KMS-11 (cell line): Measurements from ENCODE around the gene PGAM5.

Experiments used
- H2AFZ ChIP-seq: fragments of 200-600 bp; sonication (generic); 2 replicates; pipeline ENCODE4 v1.6.1; 2016; ENCODE audit warnings: antibody characterized with exemption, mixed run types, low read depth
- H3K27ac ChIP-seq: fragments of 200-600 bp; sonication (generic); 2 replicates; pipeline ENCODE4 v1.6.1; 2016; ENCODE audit warnings: mild to moderate bottlenecking, mixed run types
- H3K27me3 ChIP-seq: fragments of 200-600 bp; sonication (generic); 2 replicates; pipeline ENCODE4 v1.6.1; 2017; ENCODE audit warnings: mild to moderate bottlenecking, low read depth, mixed run types, moderate library complexity; ENCODE audit not compliant: insufficient read depth
- H3K36me3 ChIP-seq: fragments of 200-600 bp; sonication (generic); 2 replicates; pipeline ENCODE4 v1.6.1; 2017; ENCODE audit warnings: mild to moderate bottlenecking, mixed run types; ENCODE audit not compliant: insufficient read depth
- H3K4me1 ChIP-seq: fragments of 200-600 bp; sonication (generic); 2 replicates; pipeline ENCODE4 v1.6.1; 2016; ENCODE audit warnings: mild to moderate bottlenecking, low read depth, mixed run types; ENCODE audit not compliant: poor library complexity, severe bottlenecking
- H3K4me2 ChIP-seq: fragments of 200-600 bp; sonication (generic); 2 replicates; pipeline ENCODE4 v1.7.0; 2016; ENCODE audit warnings: mild to moderate bottlenecking, mixed run types
- H3K4me3 ChIP-seq: fragments of 200-600 bp; sonication (generic); IDR thresholded peaks from 2 replicates; pipeline ENCODE4 v1.6.1; 2017; ENCODE audit warnings: low read depth, low read length, mixed read lengths; ENCODE audit not compliant: insufficient read depth
- H3K79me2 ChIP-seq: fragments of 200-600 bp; sonication (generic); 2 replicates; pipeline ENCODE4 v1.6.1; 2016; ENCODE audit warnings: low read depth, mixed run types; ENCODE audit not compliant: insufficient read depth
- H3K9ac ChIP-seq: fragments of 200-600 bp; sonication (generic); 2 replicates; pipeline ENCODE4 v1.6.1; 2016; ENCODE audit warnings: mild to moderate bottlenecking, mixed run types
- H4K20me1 ChIP-seq: fragments of 200-600 bp; sonication (generic); 2 replicates; pipeline ENCODE4 v1.6.1; 2016; ENCODE audit warnings: mild to moderate bottlenecking, mixed run types; ENCODE audit not compliant: insufficient read depth
- CTCF ChIP-seq: fragments of 200-600 bp; sonication (generic); conservative IDR thresholded peaks from 2 replicates; pipeline ENCODE4 v1.6.1; 2017; ENCODE audit warnings: low read depth, mild to moderate bottlenecking, antibody characterized with exemption, low read length, moderate library complexity, mixed read lengths

Gene PGAM5

GRCh38 chr12:132703641-132704040 lies 7.0 kb upstream of the PGAM5 start:
- H3K4me2 ChIP-seq = no peak overlapping the region
- H3K9ac ChIP-seq = no peak overlapping the region
- no peaks in the 10 kb centered on the region for H3K79me2 ChIP-seq
- TF ChIP-seq CTCF = no peak
- H3K4me3 ChIP-seq = no peak overlapping the region
- no peaks in the 10 kb centered on the region for H3K4me1 ChIP-seq
- no peaks in the 10 kb centered on the region for H3K27me3 ChIP-seq
- no peak overlapping the region for H3K27ac ChIP-seq
- H4K20me1 ChIP-seq = no peaks in the 10 kb centered on the region
- H2AFZ ChIP-seq = no peak overlapping the region
- no peaks in the 10 kb centered on the region for H3K36me3 ChIP-seq

- H4K20me1 ChIP-seq = no peaks in the 10 kb centered on the region
- no peak for TF ChIP-seq CTCF
- H3K4me1 ChIP-seq = no peaks in the 10 kb centered on the region
- H3K79me2 ChIP-seq = peaks cover 11% of the 10 kb centered on the region
- H3K27me3 ChIP-seq = no peaks in the 10 kb centered on the region
- no peak overlapping the region for H3K4me2 ChIP-seq
- H3K4me3 ChIP-seq = no peak overlapping the region
- no peaks in the 10 kb centered on the region for H3K36me3 ChIP-seq
- no peak overlapping the region for H2AFZ ChIP-seq
- no peak overlapping the region for H3K9ac ChIP-seq
- no peak overlapping the region for H3K27ac ChIP-seq
Measured at GRCh38 chr12:132707241-132707640, 3.4 kb upstream of the PGAM5 start.

- H3K9ac ChIP-seq = no peak overlapping the region
- H3K4me1 ChIP-seq = no peaks in the 10 kb centered on the region
- H4K20me1 ChIP-seq = no peaks in the 10 kb centered on the region
- peaks cover 20% of the 10 kb centered on the region for H3K79me2 ChIP-seq
- H3K36me3 ChIP-seq = no peaks in the 10 kb centered on the region
- H3K27ac ChIP-seq = no peak overlapping the region
- no peak overlapping the region for H3K4me3 ChIP-seq
- no peak for TF ChIP-seq CTCF
- H3K4me2 ChIP-seq = no peak overlapping the region
- H2AFZ ChIP-seq = no peak overlapping the region
- H3K27me3 ChIP-seq = no peaks in the 10 kb centered on the region
Measured at GRCh38 chr12:132708150-132708549, 2.5 kb upstream of the PGAM5 start.

GRCh38 chr12:132710043-132710404 lies 618 bp upstream of the PGAM5 start:
- H3K4me3 ChIP-seq = no peak overlapping the region
- peak overlapping the region; percentile 57 for H3K27ac ChIP-seq
- no peaks in the 10 kb centered on the region for H3K4me1 ChIP-seq
- H3K9ac ChIP-seq = peak overlapping the region; percentile 53; the same call in 1 of the 2 replicates
- H3K36me3 ChIP-seq = no peaks in the 10 kb centered on the region
- no peak for TF ChIP-seq CTCF
- H3K27me3 ChIP-seq = no peaks in the 10 kb centered on the region
- peaks cover 37% of the 10 kb centered on the region for H3K79me2 ChIP-seq
- no peaks in the 10 kb centered on the region for H4K20me1 ChIP-seq
- peak overlapping the region; percentile 42; the same call in 1 of the 2 replicates for H3K4me2 ChIP-seq
- peak overlapping the region; percentile 61 for H2AFZ ChIP-seq
